GM19351 (cell line): ENCODE measurements around the gene AKR1C3.
"Not testable (repeated sequence)": the region's sequence is repeated elsewhere in the genome, so short reads cannot be mapped to it uniquely, and the experiment has no call there.

Source experiments
- ATAC-seq: cut with Tn5 transposase; IDR thresholded peaks from one replicate; pipeline ENCODE4 v1.9.1; 2021; ENCODE audit warnings: mild to moderate bottlenecking, moderate library complexity; ENCODE audit not compliant: unreplicated experiment

The AKR1C3 gene

GRCh38 chr10:5136468-5137087 is 42.4 kb downstream of the AKR1C3 start:
- no peak for ATAC-seq

DNA sequence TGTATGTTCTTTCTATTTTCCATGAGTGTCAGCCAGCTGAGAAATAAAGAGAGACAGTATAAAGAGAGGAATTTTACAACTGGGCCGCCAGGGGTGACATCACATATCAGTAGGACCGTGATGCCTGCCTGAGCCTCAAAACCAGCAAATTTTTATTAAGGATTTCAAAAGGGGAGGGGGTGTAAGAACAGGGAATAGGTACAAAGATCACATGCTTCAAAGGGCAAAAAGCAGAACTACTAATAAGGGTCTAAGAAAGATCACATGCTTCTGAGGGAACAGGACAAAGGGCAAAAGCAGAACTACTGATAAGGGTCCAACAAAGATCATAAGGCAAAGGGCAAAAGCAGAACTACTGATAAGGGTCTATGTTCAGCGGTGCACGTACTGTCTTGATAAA is 43.5 kb downstream of the AKR1C3 start:
- not testable (repeated sequence) for ATAC-seq

- no peak for ATAC-seq
These were observed 48.0 kb downstream of the AKR1C3 start for GRCh38 chr10:5142199-5142598.

GRCh38 chr10:5143137-5143536 is 48.9 kb downstream of the AKR1C3 start:
- ATAC-seq: no peak

DNA sequence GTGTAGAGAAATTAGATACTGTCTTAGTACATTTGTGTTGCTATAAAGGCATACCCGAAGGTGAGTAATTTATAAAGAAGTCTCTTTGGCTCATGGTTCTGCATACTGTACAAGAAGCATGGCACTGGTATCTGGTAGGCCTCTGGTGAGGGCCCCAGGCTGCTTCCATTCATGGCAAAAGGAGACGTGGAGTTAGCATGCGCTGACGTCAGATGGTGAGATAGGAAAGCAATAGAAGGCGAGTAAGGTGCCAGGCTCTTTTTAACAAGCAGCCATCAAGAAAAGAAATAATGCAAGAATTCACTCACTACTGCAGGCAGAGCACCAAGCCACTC is 52.7 kb downstream of the AKR1C3 start:
- ATAC-seq: no peak

DNA sequence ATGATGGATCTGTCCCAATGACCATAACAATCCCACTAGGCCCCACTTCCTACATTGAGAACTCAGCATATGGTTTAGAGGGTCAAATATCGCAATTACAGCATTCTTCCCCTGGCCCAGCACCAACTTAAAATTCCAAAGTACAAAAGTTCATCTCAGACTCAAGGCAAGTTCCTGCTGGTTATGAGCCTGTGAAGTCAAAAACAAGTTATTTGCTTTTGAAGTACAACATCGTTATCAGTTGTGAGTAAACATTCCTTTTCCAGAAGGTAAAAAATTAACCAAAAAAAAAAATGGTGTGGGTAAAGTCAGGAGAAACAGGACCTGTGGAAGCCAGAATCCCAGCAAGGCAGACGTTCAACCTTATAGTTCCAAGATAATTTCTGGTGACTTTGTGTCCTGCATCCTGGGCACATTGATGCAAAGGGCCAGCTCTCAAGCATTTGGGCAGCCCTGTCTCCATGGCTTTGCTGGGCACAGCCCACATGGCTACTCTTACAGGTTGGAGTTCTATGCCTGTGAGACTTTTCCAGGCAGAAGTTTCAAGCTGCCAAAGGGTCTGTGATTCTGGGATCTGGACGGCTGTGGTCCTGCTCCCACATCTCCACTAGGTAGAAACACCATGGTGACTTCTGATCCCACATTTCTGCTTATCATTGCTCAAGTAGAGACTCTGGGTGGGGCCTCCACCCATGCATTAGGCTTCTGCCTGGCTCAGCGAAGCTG is 53.2 kb downstream of the AKR1C3 start:
- ATAC-seq: no peak

DNA sequence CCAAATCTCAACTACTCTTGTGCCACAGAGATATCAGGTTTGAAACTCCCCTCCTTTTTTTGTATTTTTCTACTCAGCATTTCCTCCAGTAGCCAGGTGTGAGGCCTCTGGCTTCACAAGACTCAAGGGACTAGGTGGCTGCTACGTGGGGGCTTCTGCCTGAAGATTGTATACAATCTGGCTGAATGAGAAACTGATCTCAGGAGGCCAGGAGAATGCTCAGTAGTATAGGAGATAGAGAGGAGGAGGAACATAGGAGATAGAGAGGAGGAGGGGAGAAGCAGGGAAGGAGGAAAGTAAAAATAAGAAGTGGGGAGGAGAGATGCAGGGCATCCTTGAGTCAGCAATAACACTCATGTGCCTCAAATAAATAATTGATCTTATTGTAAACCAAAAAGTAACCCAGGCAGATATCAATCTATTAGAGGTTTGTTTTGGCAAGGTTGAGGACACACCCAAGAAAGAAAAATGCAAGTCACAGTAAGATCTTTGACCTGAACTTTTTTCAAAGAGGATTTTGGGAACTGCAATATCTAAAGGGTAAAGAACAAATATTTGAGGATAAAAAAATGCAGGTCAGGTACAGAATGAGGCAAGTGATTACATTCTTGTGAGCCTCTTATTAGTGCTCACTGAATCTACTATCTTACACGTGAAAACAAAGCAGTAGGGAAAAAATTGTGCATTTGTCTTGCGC is 53.9 kb downstream of the AKR1C3 start:
- ATAC-seq: no peak

GRCh38 chr10:5148678-5149032 is 54.4 kb downstream of the AKR1C3 start:
- ATAC-seq: no peak

- no peak for ATAC-seq
These were observed 56.9 kb downstream of the AKR1C3 start for GRCh38 chr10:5151076-5151475.

DNA sequence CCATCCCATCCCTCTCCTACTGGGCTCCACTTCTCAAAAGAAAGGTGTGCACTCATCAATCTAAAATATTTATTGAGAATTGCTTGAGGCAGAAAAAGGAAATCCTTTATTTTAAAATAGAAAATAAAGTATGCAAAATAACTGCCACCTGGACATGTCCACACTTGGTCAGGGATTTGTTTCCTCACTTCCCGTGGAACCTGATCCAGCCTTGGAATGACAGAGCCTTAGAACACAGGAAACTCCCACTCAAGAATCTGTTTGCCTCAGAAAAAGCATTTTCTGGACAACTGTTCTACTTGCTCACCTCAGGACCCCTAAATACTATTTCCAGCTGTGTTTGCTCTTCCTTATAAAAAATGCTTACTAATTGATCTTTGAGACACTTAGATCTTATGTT is 61.7 kb downstream of the AKR1C3 start:
- no peak for ATAC-seq
